Measurements from ENCODE around the gene NDUFAB1. TPM values are rescaled to one million over a fixed set of nuclear protein-coding genes. Genes with fewer than 3 reads are reported as not detected.

NDUFAB1 gene
- total and polyA plus RNA-seq, 2 of the 13 experiments (the other 11 are each of a cell fraction or from before 2014, with no cell fraction given), result 221 to 601 TPM

GRCh38 chr16:23537390-23537789 lies 58.7 kb downstream of the NDUFAB1 start (continued):
- TF ChIP-seq IRF2 (CRISPR knock-in tag; IDR thresholded peaks at IDR 0.05) (peak; percentile 51; the same call in 1 of the 2 replicates), PHB2 (IDR thresholded peaks at IDR 0.05; ENCODE audit: partially characterized antibody) (no peak), ZNF816 (CRISPR knock-in tag; IDR thresholded peaks at IDR 0.05; ENCODE audit: borderline replicate concordance) (no peak), MATR3 (CRISPR knock-in tag; IDR thresholded peaks at IDR 0.05) (no peak), E2F5 (CRISPR knock-in tag; conservative IDR thresholded peaks at IDR 0.05) (no peak), DNMT1 (CRISPR knock-in tag; IDR thresholded peaks at IDR 0.05) (no peak), ZBTB1 (CRISPR knock-in tag; IDR thresholded peaks at IDR 0.05; ENCODE audit: borderline replicate concordance) (no peak), PAX8 (CRISPR knock-in tag; IDR thresholded peaks at IDR 0.05; ENCODE audit: borderline replicate concordance) (no peak), FOSL1 (CRISPR knock-in tag; IDR thresholded peaks at IDR 0.05; ENCODE audit: borderline replicate concordance) (no peak), ZNF687 (CRISPR knock-in tag; IDR thresholded peaks at IDR 0.05) (no peak), MIER3 (CRISPR knock-in tag; IDR thresholded peaks at IDR 0.05; ENCODE audit: borderline replicate concordance) (no peak), TCF7 (IDR thresholded peaks at IDR 0.05; ENCODE audit: low read depth) (no peak), KMT2A (CRISPR knock-in tag; IDR thresholded peaks at IDR 0.05) (no peak), ZBTB7A (CRISPR knock-in tag; IDR thresholded peaks at IDR 0.05) (no peak), FOXC1 (CRISPR knock-in tag; IDR thresholded peaks at IDR 0.05; ENCODE audit: borderline replicate concordance) (no peak), GPBP1L1 (CRISPR knock-in tag; IDR thresholded peaks at IDR 0.05) (no peak), TFDP2 (CRISPR knock-in tag; IDR thresholded peaks at IDR 0.05) (no peak), TSC22D2 (CRISPR knock-in tag; IDR thresholded peaks at IDR 0.05; ENCODE audit: borderline replicate concordance) (no peak), XRCC5 (optimal IDR thresholded peaks at IDR 0.05; ENCODE audit: low read length) (no peak), ZFP36L2 (CRISPR knock-in tag; IDR thresholded peaks at IDR 0.05) (no peak), SMARCE1 (IDR thresholded peaks at IDR 0.05; ENCODE audit: borderline replicate concordance) (no peak), MTA1 (CRISPR knock-in tag; IDR thresholded peaks at IDR 0.05; ENCODE audit: borderline replicate concordance) (no peak), ZNF513 (CRISPR knock-in tag; conservative IDR thresholded peaks at IDR 0.05) (no peak), ZNF34 (CRISPR knock-in tag; IDR thresholded peaks at IDR 0.05; ENCODE audit: borderline replicate concordance) (no peak)

Measured in HepG2 (cell line).